Measurements from ENCODE around the gene ARHGEF19. TPM values are rescaled to one million over a fixed set of nuclear protein-coding genes. Genes with fewer than 3 reads are reported as not detected.

The ARHGEF19 gene
- total and polyA plus RNA-seq, 2 of the 13 experiments (the other 11 are each of a cell fraction or from before 2014, with no cell fraction given) = 1.7 to 1.8 TPM

DNA sequence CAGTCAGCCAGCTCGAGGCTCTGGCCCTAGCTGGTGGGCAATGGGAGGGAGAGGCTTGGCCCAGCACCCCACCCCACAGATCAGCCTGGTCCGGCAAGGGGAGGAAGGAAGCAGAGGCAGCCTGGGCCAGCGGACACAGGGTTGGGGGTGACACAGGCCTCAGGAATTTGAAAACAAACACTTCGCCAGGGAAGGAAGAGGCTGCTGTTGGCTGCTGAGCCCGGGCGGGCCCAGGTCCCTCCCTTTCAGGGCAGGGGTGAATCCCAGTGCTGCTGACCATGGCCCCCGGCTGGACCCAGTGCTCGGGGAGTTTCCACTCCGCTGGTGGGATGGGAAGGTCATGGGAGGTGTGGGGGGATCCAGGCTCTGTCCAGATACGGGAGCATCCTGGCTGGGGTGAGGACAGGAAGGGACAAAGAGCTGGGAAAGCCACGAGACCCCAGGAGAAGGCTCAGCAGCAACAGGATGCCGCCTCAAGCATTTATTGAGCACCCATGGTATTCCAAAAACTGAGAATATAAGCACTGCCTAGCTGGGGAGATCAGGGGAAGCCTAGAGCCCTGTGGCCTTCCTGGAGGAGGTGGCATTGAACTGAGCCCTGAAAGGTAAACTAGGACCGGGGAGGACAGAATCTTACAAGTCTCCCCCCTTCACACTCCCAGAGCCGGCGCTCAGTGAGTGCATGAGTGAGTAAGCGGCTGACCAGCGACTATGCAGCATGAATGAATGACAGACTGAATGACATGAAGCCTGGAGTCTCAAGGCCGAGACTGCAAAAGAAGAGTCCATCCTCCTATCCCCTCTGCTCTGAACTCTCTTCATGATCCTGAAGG, 30.3 kb downstream of the ARHGEF19 start (continued):
- TF ChIP-seq E2F2 (CRISPR knock-in tag; IDR thresholded peaks at IDR 0.05; ENCODE audit: borderline replicate concordance) (no peak), CERS6 (CRISPR knock-in tag; IDR thresholded peaks at IDR 0.05) (no peak), SIN3B (IDR thresholded peaks at IDR 0.05; ENCODE audit: low read length) (no peak), HNF4G (IDR thresholded peaks at IDR 0.05; ENCODE audit: borderline replicate concordance, low read depth, low read length) (no peak), HNF4G (CRISPR knock-in tag; IDR thresholded peaks at IDR 0.05; ENCODE audit: borderline replicate concordance, low read depth) (no peak), ZNF530 (CRISPR knock-in tag; IDR thresholded peaks at IDR 0.05; ENCODE audit: low read depth) (no peak), MIER3 (CRISPR knock-in tag; IDR thresholded peaks at IDR 0.05; ENCODE audit: borderline replicate concordance) (0 out of 2 replicates have a peak, but pooled peaks have one; percentile 43), NCOA5 (CRISPR knock-in tag; IDR thresholded peaks at IDR 0.05) (no peak), MBNL3 (CRISPR knock-in tag; conservative IDR thresholded peaks at IDR 0.05) (no peak), ZNF816 (CRISPR knock-in tag; IDR thresholded peaks at IDR 0.05; ENCODE audit: borderline replicate concordance) (no peak), ZFP36L1 (CRISPR knock-in tag; IDR thresholded peaks at IDR 0.05) (no peak), MXI1 (IDR thresholded peaks at IDR 0.05; ENCODE audit: borderline replicate concordance, low read depth, low read length) (peak; percentile 25; the same call in 1 of the 3 replicates)
- TF ChIP-seq, protein P1, sequence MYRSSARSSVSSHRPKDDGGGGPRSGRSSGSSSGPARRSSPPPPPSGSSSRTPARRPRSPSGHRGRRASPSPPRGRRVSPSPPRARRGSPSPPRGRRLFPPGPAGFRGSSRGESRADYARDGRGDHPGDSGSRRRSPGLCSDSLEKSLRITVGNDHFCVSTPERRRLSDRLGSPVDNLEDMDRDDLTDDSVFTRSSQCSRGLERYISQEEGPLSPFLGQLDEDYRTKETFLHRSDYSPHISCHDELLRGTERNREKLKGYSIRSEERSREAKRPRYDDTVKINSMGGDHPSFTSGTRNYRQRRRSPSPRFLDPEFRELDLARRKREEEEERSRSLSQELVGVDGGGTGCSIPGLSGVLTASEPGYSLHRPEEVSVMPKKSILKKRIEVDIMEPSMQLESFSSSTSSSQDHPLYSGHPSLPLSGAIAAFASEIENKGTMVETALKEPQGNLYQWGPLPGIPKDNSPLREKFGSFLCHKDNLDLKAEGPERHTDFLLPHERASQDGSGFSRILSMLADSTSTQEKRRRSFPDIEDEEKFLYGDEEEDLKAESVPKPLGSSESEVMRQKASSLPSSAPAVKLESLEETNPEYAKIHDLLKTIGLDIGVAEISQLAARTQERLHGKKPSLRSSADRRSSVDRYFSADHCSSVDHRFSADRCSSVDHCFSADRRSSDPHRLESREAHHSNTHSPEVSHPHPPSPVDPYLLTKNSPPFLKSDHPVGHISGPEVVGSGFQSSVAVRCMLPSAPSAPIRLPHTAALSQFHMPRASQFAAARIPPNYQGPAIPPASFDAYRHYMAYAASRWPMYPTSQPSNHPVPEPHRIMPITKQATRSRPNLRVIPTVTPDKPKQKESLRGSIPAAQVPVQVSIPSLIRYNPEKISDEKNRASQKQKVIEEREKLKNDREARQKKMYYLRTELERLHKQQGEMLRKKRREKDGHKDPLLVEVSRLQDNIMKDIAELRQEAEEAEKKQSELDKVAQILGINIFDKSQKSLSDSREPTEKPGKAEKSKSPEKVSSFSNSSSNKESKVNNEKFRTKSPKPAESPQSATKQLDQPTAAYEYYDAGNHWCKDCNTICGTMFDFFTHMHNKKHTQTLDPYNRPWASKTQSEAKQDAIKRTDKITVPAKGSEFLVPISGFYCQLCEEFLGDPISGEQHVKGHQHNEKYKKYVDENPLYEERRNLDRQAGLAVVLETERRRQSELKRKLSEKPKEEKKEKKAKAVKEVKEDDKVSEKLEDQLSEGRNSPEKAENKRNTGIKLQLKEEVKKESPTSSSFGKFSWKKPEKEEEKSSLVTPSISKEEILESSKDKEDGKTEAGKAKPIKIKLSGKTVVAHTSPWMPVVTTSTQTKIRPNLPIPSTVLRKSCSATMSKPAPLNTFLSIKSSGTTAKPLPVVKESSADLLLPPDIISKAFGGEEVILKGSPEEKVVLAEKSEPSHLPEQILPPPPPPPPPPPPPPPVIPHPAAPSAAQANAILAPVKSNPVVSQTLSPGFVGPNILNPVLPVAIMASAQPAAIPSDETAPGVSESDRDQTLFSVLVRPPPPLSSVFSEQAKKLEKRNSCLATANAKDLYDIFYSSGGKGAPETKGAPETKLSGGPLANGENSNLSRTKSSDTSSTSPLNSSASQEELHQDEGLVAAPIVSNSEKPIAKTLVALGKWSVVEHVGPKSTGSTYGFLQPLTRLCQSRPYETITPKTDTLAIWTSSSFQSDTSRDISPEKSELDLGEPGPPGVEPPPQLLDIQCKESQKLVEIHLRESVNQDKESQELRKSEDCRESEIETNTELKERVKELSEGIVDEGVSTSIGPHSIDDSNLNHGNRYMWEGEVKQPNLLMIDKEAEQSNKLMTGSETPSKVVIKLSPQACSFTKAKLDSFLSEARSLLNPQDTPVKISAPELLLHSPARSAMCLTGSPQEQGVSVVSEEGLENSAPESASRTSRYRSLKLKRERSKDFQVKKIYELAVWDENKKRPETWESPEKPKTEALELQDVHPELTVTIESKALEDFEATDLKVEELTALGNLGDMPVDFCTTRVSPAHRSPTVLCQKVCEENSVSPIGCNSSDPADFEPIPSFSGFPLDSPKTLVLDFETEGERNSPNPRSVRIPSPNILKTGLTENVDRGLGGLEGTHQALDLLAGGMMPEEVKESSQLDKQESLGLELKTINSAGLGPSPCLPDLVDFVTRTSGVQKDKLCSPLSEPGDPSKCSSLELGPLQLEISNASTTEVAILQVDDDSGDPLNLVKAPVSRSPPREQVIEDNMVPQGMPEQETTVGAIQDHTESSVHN (CRISPR knock-in tag; IDR thresholded peaks at IDR 0.05) = 0 out of 2 replicates have a peak, but pooled peaks have one; percentile 44
- TF ChIP-seq, protein P2, sequence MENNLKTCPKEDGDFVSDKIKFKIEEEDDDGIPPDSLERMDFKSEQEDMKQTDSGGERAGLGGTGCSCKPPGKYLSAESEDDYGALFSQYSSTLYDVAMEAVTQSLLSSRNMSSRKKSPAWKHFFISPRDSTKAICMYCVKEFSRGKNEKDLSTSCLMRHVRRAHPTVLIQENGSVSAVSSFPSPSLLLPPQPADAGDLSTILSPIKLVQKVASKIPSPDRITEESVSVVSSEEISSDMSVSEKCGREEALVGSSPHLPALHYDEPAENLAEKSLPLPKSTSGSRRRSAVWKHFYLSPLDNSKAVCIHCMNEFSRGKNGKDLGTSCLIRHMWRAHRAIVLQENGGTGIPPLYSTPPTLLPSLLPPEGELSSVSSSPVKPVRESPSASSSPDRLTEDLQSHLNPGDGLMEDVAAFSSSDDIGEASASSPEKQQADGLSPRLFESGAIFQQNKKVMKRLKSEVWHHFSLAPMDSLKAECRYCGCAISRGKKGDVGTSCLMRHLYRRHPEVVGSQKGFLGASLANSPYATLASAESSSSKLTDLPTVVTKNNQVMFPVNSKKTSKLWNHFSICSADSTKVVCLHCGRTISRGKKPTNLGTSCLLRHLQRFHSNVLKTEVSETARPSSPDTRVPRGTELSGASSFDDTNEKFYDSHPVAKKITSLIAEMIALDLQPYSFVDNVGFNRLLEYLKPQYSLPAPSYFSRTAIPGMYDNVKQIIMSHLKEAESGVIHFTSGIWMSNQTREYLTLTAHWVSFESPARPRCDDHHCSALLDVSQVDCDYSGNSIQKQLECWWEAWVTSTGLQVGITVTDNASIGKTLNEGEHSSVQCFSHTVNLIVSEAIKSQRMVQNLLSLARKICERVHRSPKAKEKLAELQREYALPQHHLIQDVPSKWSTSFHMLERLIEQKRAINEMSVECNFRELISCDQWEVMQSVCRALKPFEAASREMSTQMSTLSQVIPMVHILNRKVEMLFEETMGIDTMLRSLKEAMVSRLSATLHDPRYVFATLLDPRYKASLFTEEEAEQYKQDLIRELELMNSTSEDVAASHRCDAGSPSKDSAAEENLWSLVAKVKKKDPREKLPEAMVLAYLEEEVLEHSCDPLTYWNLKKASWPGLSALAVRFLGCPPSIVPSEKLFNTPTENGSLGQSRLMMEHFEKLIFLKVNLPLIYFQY (CRISPR knock-in tag; IDR thresholded peaks at IDR 0.05; ENCODE audit: borderline replicate concordance) = peak; percentile 82; the same call in 1 of the 2 replicates

Data from HepG2 (cell line).